ENCODE data around the gene VENTX. TPM values are rescaled to one million over a fixed set of nuclear protein-coding genes. Genes with fewer than 3 reads are reported as not detected.

VENTX gene
- total RNA-seq, 4 donors from 2014 or later: 0.32 to 6.0 (median 2.4) TPM

DNA sequence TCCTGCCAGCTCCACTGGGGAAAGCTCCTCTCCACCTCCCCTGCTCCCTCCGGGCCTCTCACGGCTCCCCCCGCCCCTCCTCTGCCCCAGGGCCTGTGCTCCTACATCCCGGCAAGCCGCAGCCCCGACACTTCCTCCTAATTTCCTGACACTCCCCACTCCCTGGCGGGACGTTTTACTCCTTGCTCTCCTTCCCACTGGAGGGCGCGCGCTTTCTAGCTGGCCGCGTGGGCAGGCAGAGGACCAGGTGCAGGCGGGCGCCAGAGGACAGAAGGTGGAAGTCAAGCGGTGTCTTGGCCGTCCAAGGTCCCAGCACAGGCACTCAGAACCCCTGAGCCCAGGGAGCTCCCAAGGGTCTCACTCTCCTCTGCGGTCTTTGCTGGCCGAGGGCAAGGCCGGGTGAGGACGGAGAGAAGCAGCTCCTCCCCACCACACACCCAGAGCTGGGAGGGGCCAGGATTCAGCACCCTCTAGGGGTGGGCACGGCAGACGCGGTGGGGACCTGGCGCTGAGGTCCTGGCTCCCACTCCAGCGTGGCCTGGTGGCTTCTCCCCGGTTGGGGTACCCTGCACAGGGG lies 19.9 kb downstream of the VENTX start:
- DNase-seq (ENCODE audit: low spot score): peak; percentile 43
- TF ChIP-seq CTCF (IDR thresholded peaks at IDR 0.05): no peak
- peak; percentile 53 for ATAC-seq (ENCODE audit: low FRiP score)

- DNase-seq (ENCODE audit: low spot score) (no peak), ATAC-seq (ENCODE audit: low FRiP score) (no peak)
- TF ChIP-seq CTCF (IDR thresholded peaks at IDR 0.05): no peak
These were observed 20.6 kb downstream of the VENTX start for GRCh38 chr10:133258066-133258817.

- no peak for TF ChIP-seq CTCF (IDR thresholded peaks at IDR 0.05)
- ATAC-seq (ENCODE audit: low FRiP score) (peak; percentile 24), DNase-seq (ENCODE audit: low spot score) (peak; percentile 64)
These were observed 21.4 kb downstream of the VENTX start for GRCh38 chr10:133258818-133259601.

DNA sequence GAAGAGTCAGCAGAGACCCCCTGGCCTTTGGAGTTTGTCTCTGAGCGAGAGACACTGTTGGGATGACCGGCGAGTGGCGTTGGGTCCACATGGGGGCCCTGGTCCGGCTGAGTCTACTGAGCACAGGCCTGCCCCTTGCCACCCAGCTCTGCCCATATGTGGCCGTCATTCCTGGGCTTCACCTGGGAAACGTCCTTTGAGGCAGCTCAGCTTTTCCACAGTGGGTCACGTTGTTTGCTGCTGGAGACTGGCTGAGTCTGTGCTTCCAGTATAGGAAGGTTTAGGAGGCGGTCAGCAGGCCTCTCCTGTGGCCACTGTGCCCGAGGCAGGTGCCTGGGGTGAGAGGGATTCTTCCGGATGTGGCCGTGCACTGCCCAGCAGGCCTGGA lies 21.9 kb downstream of the VENTX start:
- TF ChIP-seq CTCF (IDR thresholded peaks at IDR 0.05): no peak
- DNase-seq (ENCODE audit: low spot score): no peak
- no peak for ATAC-seq (ENCODE audit: low FRiP score)

- no peak for DNase-seq (ENCODE audit: low spot score)
- ATAC-seq (ENCODE audit: low FRiP score): peak; percentile 45
- no peak for TF ChIP-seq CTCF (IDR thresholded peaks at IDR 0.05)
These were observed 23.5 kb downstream of the VENTX start for GRCh38 chr10:133260895-133261725.

- ATAC-seq (ENCODE audit: low FRiP score) (peak; percentile 71), DNase-seq (ENCODE audit: low spot score) (peak; percentile 67)
- no peak for TF ChIP-seq CTCF (IDR thresholded peaks at IDR 0.05)
These were observed 24.2 kb downstream of the VENTX start for GRCh38 chr10:133261726-133262325.

Measured in omental fat pad (tissue), 4 donors.